ENCODE results near the gene NRGN.
A peak's percentile ranks its signal among the peaks of the same experiment; 100 is the strongest.
"Not testable (repeated sequence)": the region's sequence is repeated elsewhere in the genome, so short reads cannot be mapped to it uniquely, and the experiment has no call there.

The NRGN gene

GRCh38 chr11:124757320-124757719, 17.6 kb downstream of the NRGN start:
- DNase-seq (ENCODE audit: low read depth in 2 of 2): no peak

GRCh38 chr11:124758355-124759265, 18.9 kb downstream of the NRGN start:
- peak in 1 of 2 donors; percentile 19 for DNase-seq (ENCODE audit: low read depth in 2 of 2)

GRCh38 chr11:124759266-124760204, 19.8 kb downstream of the NRGN start:
- no peak for DNase-seq (ENCODE audit: low read depth in 2 of 2)

GRCh38 chr11:124760205-124760652, 20.5 kb downstream of the NRGN start:
- DNase-seq (ENCODE audit: low read depth in 2 of 2): no peak

- DNase-seq (ENCODE audit: low read depth in 2 of 2): no peak
These were observed 21.1 kb downstream of the NRGN start for GRCh38 chr11:124760806-124761205.

GRCh38 chr11:124761301-124762104, 21.8 kb downstream of the NRGN start:
- no peak for DNase-seq (ENCODE audit: low read depth in 2 of 2)

GRCh38 chr11:124762105-124762623, 22.4 kb downstream of the NRGN start, which contains the start of gene ESAM:
Gene ESAM (minus strand): TSS chr11:124762290. CDS start chr11:124762154, 136 bp downstream.
- peak; percentile 28 to 46 for DNase-seq (ENCODE audit: low read depth in 2 of 2)

GRCh38 chr11:124762624-124763155, 22.9 kb downstream of the NRGN start:
- no peak for DNase-seq (ENCODE audit: low read depth in 2 of 2)

GRCh38 chr11:124763156-124763947, 23.6 kb downstream of the NRGN start:
- peak; percentile 71 to 73 for DNase-seq (ENCODE audit: low read depth in 2 of 2)

GRCh38 chr11:124766156-124766555, 26.4 kb downstream of the NRGN start:
- no peak for DNase-seq (ENCODE audit: low read depth in 2 of 2)

GRCh38 chr11:124768914-124769313, 29.2 kb downstream of the NRGN start:
- DNase-seq (ENCODE audit: low read depth in 2 of 2): no peak

- no peak for DNase-seq (ENCODE audit: low read depth in 2 of 2)
These were observed 30.3 kb downstream of the NRGN start for GRCh38 chr11:124769806-124770774.

- not testable (repeated sequence) for DNase-seq (ENCODE audit: low read depth in 2 of 2)
These were observed 31.2 kb downstream of the NRGN start for GRCh38 chr11:124770959-124771358.

GRCh38 chr11:124776865-124777645, 37.3 kb downstream of the NRGN start:
- DNase-seq (ENCODE audit: low read depth in 2 of 2): no peak

GRCh38 chr11:124778281-124778680, 38.5 kb downstream of the NRGN start:
- no peak for DNase-seq (ENCODE audit: low read depth in 2 of 2)

GRCh38 chr11:124779568-124779967, 39.8 kb downstream of the NRGN start:
- DNase-seq (ENCODE audit: low read depth in 2 of 2): no peak

GRCh38 chr11:124783002-124783401, 43.3 kb downstream of the NRGN start:
- DNase-seq (ENCODE audit: low read depth in 2 of 2): no peak

- no peak for DNase-seq (ENCODE audit: low read depth in 2 of 2)
These were observed 44.3 kb downstream of the NRGN start for GRCh38 chr11:124784051-124784450.
